C4-2B (cell line): Measurements from ENCODE around the gene TARBP2.

Experiments
- CTCF ChIP-seq: fragments of 450-650 bp; conservative IDR thresholded peaks from 2 replicates; pipeline ENCODE4 v1.5.1; 2017; ENCODE audit warnings: mild to moderate bottlenecking
- ZFX ChIP-seq: fragments of 450-650 bp; IDR thresholded peaks from 2 replicates; pipeline ENCODE4 v1.6.1; 2017

GRCh38 chr12:53481939-53482586 is 19.0 kb upstream of the TARBP2 start:
- TF ChIP-seq CTCF (no peak), ZFX (no peak)
